ENCODE data around the gene HPDL.
"Not testable (repeated sequence)": the region's sequence is repeated elsewhere in the genome, so short reads cannot be mapped to it uniquely, and the experiment has no call there.

HPDL gene

GRCh38 chr1:45355683-45356082, 29.0 kb downstream of the HPDL start:
- peaks cover 0 to 8% (median 8%) of the 10 kb centered on the region in 4 donors for H3K4me1 ChIP-seq
- H3K9me3 ChIP-seq: no peaks in the 10 kb centered on the region
- intact Hi-C loops (cut with DNase I; ENCODE audit: low total_unique reads): no loop called here
- H3K27ac ChIP-seq: no peak overlapping the region
- TF ChIP-seq CTCF (IDR thresholded peaks at IDR 0.05): no peak
- H3K36me3 ChIP-seq: no peaks in the 10 kb centered on the region
- no peak for DNase-seq
- H3K4me3 ChIP-seq: no peak overlapping the region
- no peaks in the 10 kb centered on the region for H3K27me3 ChIP-seq

GRCh38 chr1:45356186-45356585, 29.5 kb downstream of the HPDL start:
- Histone ChIP-seq H3K27ac (no peak overlapping the region), H3K27me3 (no peaks in the 10 kb centered on the region), H3K4me3 (no peak overlapping the region), H3K36me3 (no peaks in the 10 kb centered on the region), H3K9me3 (no peaks in the 10 kb centered on the region), H3K4me1 (peaks cover 0 to 13% (median 10%) of the 10 kb centered on the region in 4 donors)
- DNase-seq: no peak
- no peak for TF ChIP-seq CTCF (IDR thresholded peaks at IDR 0.05)
- intact Hi-C loops (cut with DNase I; ENCODE audit: low total_unique reads): no loop called here

DNA sequence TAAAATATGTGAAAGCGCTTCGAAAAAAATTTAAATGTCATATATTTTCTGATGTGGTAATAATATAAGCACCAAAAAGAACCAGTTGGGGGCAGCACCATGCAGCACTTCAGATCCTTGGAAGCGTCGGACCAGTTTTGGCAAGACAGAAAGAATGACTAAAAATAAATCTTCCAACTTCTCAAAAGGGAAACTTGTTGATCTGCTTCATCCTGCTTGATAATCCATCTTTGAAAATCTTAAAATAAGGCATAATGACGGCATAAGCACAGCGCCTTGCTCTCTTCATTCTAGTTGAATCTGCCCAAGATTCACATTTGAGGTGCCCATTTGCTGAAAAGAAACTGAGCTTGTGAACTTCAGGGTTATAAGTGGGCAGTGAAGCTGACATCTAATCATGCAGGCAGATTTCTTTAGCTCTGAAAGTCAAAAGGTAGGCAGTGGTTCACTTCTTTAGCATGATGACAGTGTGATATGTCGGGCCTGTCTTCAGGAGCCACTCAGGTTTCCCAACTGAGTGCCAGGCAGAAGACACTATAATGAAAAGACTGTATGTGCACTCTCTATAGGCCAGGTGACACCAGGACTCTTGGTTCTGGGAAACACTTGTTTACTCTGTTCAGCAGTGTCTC, 33.3 kb downstream of the HPDL start:
- intact Hi-C loops (cut with DNase I; ENCODE audit: low total_unique reads): loop anchor here (2.0 kb wide), 1 partner anchor 133 kb away; no protein-coding TSS in a partner anchor
- DNase-seq: peak; percentile 78 to 80
- H3K27ac ChIP-seq: peak overlapping the region; percentile 74 to 81
- H3K9me3 ChIP-seq: no peaks in the 10 kb centered on the region
- peaks cover 0 to 16% (median 10%) of the 10 kb centered on the region in 4 donors for H3K4me1 ChIP-seq
- H3K4me3 ChIP-seq: peak overlapping the region in 1 of 2 donors; percentile 19
- H3K36me3 ChIP-seq: no peaks in the 10 kb centered on the region
- H3K27me3 ChIP-seq: no peaks in the 10 kb centered on the region
- peak; percentile 68 to 72 for TF ChIP-seq CTCF (IDR thresholded peaks at IDR 0.05)

DNA sequence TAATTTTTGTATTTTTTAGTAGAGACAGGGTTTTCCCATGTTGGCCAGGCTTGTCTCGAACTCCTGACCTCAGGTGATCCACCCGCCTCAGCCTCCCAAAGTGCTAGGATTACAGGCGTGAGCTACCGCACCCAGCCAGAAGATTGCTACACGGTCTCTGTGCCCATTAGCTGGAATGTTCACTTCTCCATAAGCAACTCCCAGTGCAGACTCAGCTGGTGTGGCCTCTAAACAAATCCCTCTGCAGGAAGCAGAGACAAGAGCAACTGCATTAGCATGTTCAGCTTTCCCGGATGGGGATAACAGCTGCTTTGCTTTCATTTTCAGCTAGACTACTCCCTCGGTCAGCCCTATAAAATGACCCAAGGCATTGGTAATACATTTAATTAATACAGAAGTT, 34.3 kb downstream of the HPDL start:
- Histone ChIP-seq H3K4me1 (peaks cover 0 to 16% (median 10%) of the 10 kb centered on the region in 4 donors), H3K4me3 (peak overlapping the region; percentile 1), H3K27ac (peak overlapping the region; percentile 74 to 81)
- intact Hi-C loops (cut with DNase I; ENCODE audit: low total_unique reads): loop anchor here (2.0 kb wide), 1 partner anchor 132 kb away; no protein-coding TSS in a partner anchor
- H3K9me3 ChIP-seq, H3K36me3 ChIP-seq, H3K27me3 ChIP-seq: not testable (repeated sequence)
- DNase-seq: peak in 1 of 2 donors; percentile 64

GRCh38 chr1:45364294-45364693, 37.6 kb downstream of the HPDL start:
- Histone ChIP-seq H3K9me3 (no peaks in the 10 kb centered on the region), H3K4me3 (no peak overlapping the region), H3K27me3 (no peaks in the 10 kb centered on the region), H3K27ac (no peak overlapping the region), H3K36me3 (no peaks in the 10 kb centered on the region), H3K4me1 (peaks cover 0 to 16% (median 10%) of the 10 kb centered on the region in 4 donors)
- intact Hi-C loops (cut with DNase I; ENCODE audit: low total_unique reads): no loop called here
- DNase-seq: no peak
- TF ChIP-seq CTCF (IDR thresholded peaks at IDR 0.05): no peak

GRCh38 chr1:45365051-45365450, 38.4 kb downstream of the HPDL start:
- peaks cover 0 to 14% (median 9%) of the 10 kb centered on the region in 4 donors for H3K4me1 ChIP-seq
- intact Hi-C loops (cut with DNase I; ENCODE audit: low total_unique reads): no loop called here
- H3K4me3 ChIP-seq: no peak overlapping the region
- no peaks in the 10 kb centered on the region for H3K27me3 ChIP-seq
- no peak for TF ChIP-seq CTCF (IDR thresholded peaks at IDR 0.05)
- no peaks in the 10 kb centered on the region for H3K36me3 ChIP-seq
- no peaks in the 10 kb centered on the region for H3K9me3 ChIP-seq
- no peak for DNase-seq
- H3K27ac ChIP-seq: no peak overlapping the region
